A673 (cell line): ENCODE results near the gene HIPK3. TPM values are rescaled to one million over a fixed set of nuclear protein-coding genes. Genes with fewer than 3 reads are reported as not detected.

Experiments used
- BruUV-seq: library from RNA; stranded (reverse); fragments of 400-500 nt; replicated peaks from 2 replicates; lab custom pipeline; 2021; lab: Mats Ljungman, UMichigan
- CTCF ChIA-PET: fragments of 300-600 bp; sonication (Branson Sonifier 250); formaldehyde crosslinking; loops from one replicate; lab custom pipeline; 2022; ENCODE audit warnings: antibody characterized with exemption; lab: Charles Lee
- POLR2A ChIA-PET: fragments of 300-600 bp; sonication (Branson Sonifier 250); formaldehyde crosslinking; loops from one replicate; lab custom pipeline; 2022; ENCODE audit warnings: antibody characterized with exemption; ENCODE audit not compliant: low non-redundant PET; lab: Charles Lee
- DNase-seq: peaks from one replicate; pipeline ENCODE4 v3.0.0-alpha.2; 2015; ENCODE audit warnings: low spot score
- H3K27ac ChIP-seq: fragments of 200-600 bp; sonication (generic); 2 replicates; pipeline ENCODE4 v1.5.1; 2016; ENCODE audit warnings: mixed run types, low read depth, mild to moderate bottlenecking, mixed read lengths, antibody characterized with exemption, low read length; ENCODE audit not compliant: poor library complexity, severe bottlenecking
- H3K27me3 ChIP-seq: fragments of 200-600 bp; sonication (generic); replicated peaks from 2 replicates; pipeline ENCODE4 v1.6.1; 2017; ENCODE audit warnings: mixed run types, low read depth, mild to moderate bottlenecking, mixed read lengths, antibody characterized with exemption, low read length; ENCODE audit not compliant: insufficient read depth, poor library complexity
- H3K36me3 ChIP-seq: fragments of 200-600 bp; sonication (generic); 2 replicates; pipeline ENCODE4 v1.6.1; 2016; ENCODE audit warnings: mixed run types, mild to moderate bottlenecking, mixed read lengths, antibody characterized with exemption, low read length; ENCODE audit not compliant: insufficient read depth, poor library complexity, severe bottlenecking
- H3K4me1 ChIP-seq: fragments of 200-600 bp; sonication (generic); 2 replicates; pipeline ENCODE4 v1.6.1; 2017; ENCODE audit warnings: mixed run types, mild to moderate bottlenecking, mixed read lengths, antibody characterized with exemption, low read length; ENCODE audit not compliant: insufficient read depth, poor library complexity, severe bottlenecking
- H3K4me3 ChIP-seq: fragments of 200-600 bp; sonication (generic); 2 replicates; pipeline ENCODE4 v1.5.1; 2016; ENCODE audit warnings: low read depth, mixed run types, mild to moderate bottlenecking, mixed read lengths, low read length; ENCODE audit not compliant: poor library complexity, severe bottlenecking
- H3K9me3 ChIP-seq: fragments of 200-600 bp; sonication (generic); 2 replicates; pipeline ENCODE4 v1.6.1; 2016; ENCODE audit warnings: mixed run types, low read depth, mild to moderate bottlenecking, mixed read lengths, antibody characterized with exemption, low read length; ENCODE audit not compliant: poor library complexity, severe bottlenecking
- CTCF ChIP-seq: fragments of 300-800, 200-600 bp; sonication (generic); conservative IDR thresholded peaks from 2 replicates; pipeline ENCODE4 v1.5.1; 2017; ENCODE audit warnings: low read depth, mild to moderate bottlenecking, antibody characterized with exemption, low read length, moderate library complexity, mixed read lengths
- EZH2 ChIP-seq: fragments of 200-600 bp; sonication (generic); IDR thresholded peaks from 2 replicates; pipeline ENCODE4 v1.6.1; 2017; ENCODE audit warnings: borderline replicate concordance, low read depth, mild to moderate bottlenecking, mixed read lengths, antibody characterized with exemption, low read length; ENCODE audit not compliant: poor library complexity, severe bottlenecking
- intact Hi-C: fragments of 100-400 bp; cut with micrococcal nuclease; formaldehyde crosslinking; loops from one replicate; pipeline ENCODE4 v1.10.0; 2022; ENCODE audit not compliant: unreplicated experiment
- total RNA-seq: library from RNA; stranded (reverse); gene quantifications from 2 replicates; pipeline ENCODE4 v1.2.3, GENCODE V29; 2021

Gene HIPK3
- total RNA-seq, 1 experiment from 2014 or later = 86.7 TPM

- H3K36me3 ChIP-seq = no peaks in the 10 kb centered on the region
- no peak overlapping the region for H3K27ac ChIP-seq
- no peaks in the 10 kb centered on the region for H3K9me3 ChIP-seq
- H3K4me3 ChIP-seq = no peak overlapping the region
- DNase-seq = no peak
- CTCF ChIA-PET = no interaction called here
- POLR2A ChIA-PET = no interaction called here
- H3K4me1 ChIP-seq = peaks cover 6% of the 10 kb centered on the region
- no TSS peak for BruUV-seq
- H3K27me3 ChIP-seq = no peaks in the 10 kb centered on the region
- intact Hi-C loops = no loop called here
- TF ChIP-seq EZH2 (no peak), CTCF (no peak)
Measured at GRCh38 chr11:33211153-33211552, 46.0 kb upstream of the HIPK3 start.

GRCh38 chr11:33211580-33211979, 45.6 kb upstream of the HIPK3 start:
- TF ChIP-seq EZH2 = no peak
- no peak for TF ChIP-seq CTCF
- H3K27ac ChIP-seq = no peak overlapping the region
- peak; percentile 51 for DNase-seq
- CTCF ChIA-PET = no interaction called here
- POLR2A ChIA-PET = no interaction called here
- BruUV-seq = no TSS peak
- H3K4me3 ChIP-seq = no peak overlapping the region
- H3K4me1 ChIP-seq = peaks cover 6% of the 10 kb centered on the region
- intact Hi-C loops = no loop called here
- H3K27me3 ChIP-seq = no peaks in the 10 kb centered on the region
- H3K9me3 ChIP-seq = no peaks in the 10 kb centered on the region
- no peaks in the 10 kb centered on the region for H3K36me3 ChIP-seq

- POLR2A ChIA-PET = no interaction called here
- no peaks in the 10 kb centered on the region for H3K27me3 ChIP-seq
- no peak for TF ChIP-seq CTCF
- TF ChIP-seq EZH2 = no peak
- peaks cover 6% of the 10 kb centered on the region for H3K4me1 ChIP-seq
- no peak overlapping the region for H3K27ac ChIP-seq
- CTCF ChIA-PET = no interaction called here
- no peaks in the 10 kb centered on the region for H3K9me3 ChIP-seq
- intact Hi-C loops = no loop called here
- BruUV-seq = no TSS peak
- no peaks in the 10 kb centered on the region for H3K36me3 ChIP-seq
- H3K4me3 ChIP-seq = no peak overlapping the region
- no peak for DNase-seq
Measured at GRCh38 chr11:33214187-33214586, 43.0 kb upstream of the HIPK3 start.
